ENCODE measurements around the gene RASAL1.

The RASAL1 gene

GRCh38 chr12:113137861-113138783 lies 2.6 kb upstream of the RASAL1 start:
- Histone ChIP-seq H3K27ac (no peak overlapping the region), H3K4me3 (IDR thresholded peaks at IDR 0.05; ENCODE audit: insufficient read depth, low read depth, low read length) (no peak overlapping the region), H3K36me3 (ENCODE audit: insufficient read depth) (no peaks in the 10 kb centered on the region), H2AFZ (ENCODE audit: low read depth) (no peak overlapping the region), H3K4me1 (ENCODE audit: low read depth, poor library complexity, severe bottlenecking) (peaks cover 14% of the 10 kb centered on the region), H4K20me1 (ENCODE audit: insufficient read depth) (no peaks in the 10 kb centered on the region), H3K4me2 (no peak overlapping the region), H3K9ac (no peak overlapping the region), H3K27me3 (ENCODE audit: insufficient read depth, low read depth) (no peaks in the 10 kb centered on the region), H3K79me2 (ENCODE audit: insufficient read depth, low read depth) (no peaks in the 10 kb centered on the region)
- no peak for TF ChIP-seq CTCF (conservative IDR thresholded peaks at IDR 0.05; ENCODE audit: low read depth, low read length)

- no peak for TF ChIP-seq CTCF (conservative IDR thresholded peaks at IDR 0.05; ENCODE audit: low read depth, low read length)
- Histone ChIP-seq H3K36me3 (ENCODE audit: insufficient read depth) (no peaks in the 10 kb centered on the region), H3K27ac (no peak overlapping the region), H3K4me2 (no peak overlapping the region), H3K4me3 (IDR thresholded peaks at IDR 0.05; ENCODE audit: insufficient read depth, low read depth, low read length) (no peak overlapping the region), H3K79me2 (ENCODE audit: insufficient read depth, low read depth) (no peaks in the 10 kb centered on the region), H3K27me3 (ENCODE audit: insufficient read depth, low read depth) (no peaks in the 10 kb centered on the region), H3K4me1 (ENCODE audit: low read depth, poor library complexity, severe bottlenecking) (peaks cover 14% of the 10 kb centered on the region), H3K9ac (no peak overlapping the region), H2AFZ (ENCODE audit: low read depth) (no peak overlapping the region), H4K20me1 (ENCODE audit: insufficient read depth) (no peaks in the 10 kb centered on the region)
Observed at GRCh38 chr12:113136990-113137511, 1.5 kb upstream of the RASAL1 start.

GRCh38 chr12:113136128-113136989 lies 798 bp upstream of the RASAL1 start:
- Histone ChIP-seq H3K27me3 (ENCODE audit: insufficient read depth, low read depth) (no peaks in the 10 kb centered on the region), H2AFZ (ENCODE audit: low read depth) (no peak overlapping the region), H3K4me1 (ENCODE audit: low read depth, poor library complexity, severe bottlenecking) (peaks cover 14% of the 10 kb centered on the region), H3K79me2 (ENCODE audit: insufficient read depth, low read depth) (no peaks in the 10 kb centered on the region), H3K9ac (no peak overlapping the region), H3K27ac (no peak overlapping the region), H3K4me2 (no peak overlapping the region), H3K36me3 (ENCODE audit: insufficient read depth) (no peaks in the 10 kb centered on the region), H3K4me3 (IDR thresholded peaks at IDR 0.05; ENCODE audit: insufficient read depth, low read depth, low read length) (no peak overlapping the region), H4K20me1 (ENCODE audit: insufficient read depth) (no peaks in the 10 kb centered on the region)
- no peak for TF ChIP-seq CTCF (conservative IDR thresholded peaks at IDR 0.05; ENCODE audit: low read depth, low read length)

GRCh38 chr12:113134521-113134951 lies 1.0 kb downstream of the RASAL1 start:
- Histone ChIP-seq H3K4me3 (IDR thresholded peaks at IDR 0.05; ENCODE audit: insufficient read depth, low read depth, low read length) (no peak overlapping the region), H3K27ac (no peak overlapping the region), H4K20me1 (ENCODE audit: insufficient read depth) (no peaks in the 10 kb centered on the region), H3K36me3 (ENCODE audit: insufficient read depth) (no peaks in the 10 kb centered on the region), H2AFZ (ENCODE audit: low read depth) (no peak overlapping the region), H3K4me2 (peak overlapping the region; percentile 29; the same call in 1 of the 2 replicates), H3K4me1 (ENCODE audit: low read depth, poor library complexity, severe bottlenecking) (peaks cover 14% of the 10 kb centered on the region), H3K9ac (no peak overlapping the region; the same call in 1 of the 2 replicates), H3K27me3 (ENCODE audit: insufficient read depth, low read depth) (no peaks in the 10 kb centered on the region), H3K79me2 (ENCODE audit: insufficient read depth, low read depth) (no peaks in the 10 kb centered on the region)
- TF ChIP-seq CTCF (conservative IDR thresholded peaks at IDR 0.05; ENCODE audit: low read depth, low read length), result no peak
